Measurements from ENCODE around the gene SMYD5. TPM values are rescaled to one million over a fixed set of nuclear protein-coding genes. Genes with fewer than 3 reads are reported as not detected.

Gene SMYD5
- total RNA-seq, 1 experiment from 2014 or later: 37.4 TPM

DNA sequence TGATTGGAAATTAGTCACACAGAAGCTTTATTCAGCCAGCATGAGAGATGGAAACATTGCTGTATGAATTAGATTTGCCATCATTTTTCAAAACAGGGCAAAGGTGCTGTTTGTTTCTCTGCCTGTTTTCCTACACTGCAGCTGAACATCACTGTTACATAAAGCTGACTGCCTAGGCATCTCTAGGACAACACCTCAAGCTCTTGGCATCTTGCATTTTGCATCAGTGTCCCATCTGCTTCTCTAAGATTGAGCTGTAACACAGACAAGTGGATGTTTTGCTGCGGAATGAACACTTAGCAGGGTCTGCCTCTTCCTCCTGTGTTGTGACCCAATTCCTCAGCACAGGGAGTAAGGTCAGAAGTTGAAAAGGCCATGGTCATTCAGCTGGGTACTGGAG lies 24.9 kb downstream of the SMYD5 start (continued):
- TF ChIP-seq FOSL1 (IDR thresholded peaks at IDR 0.05; ENCODE audit: low read depth): no peak
- TF ChIP-seq YY1 (IDR thresholded peaks at IDR 0.05; ENCODE audit: extremely low read depth, insufficient replicate concordance, low read depth, low read length): no peak

DNA sequence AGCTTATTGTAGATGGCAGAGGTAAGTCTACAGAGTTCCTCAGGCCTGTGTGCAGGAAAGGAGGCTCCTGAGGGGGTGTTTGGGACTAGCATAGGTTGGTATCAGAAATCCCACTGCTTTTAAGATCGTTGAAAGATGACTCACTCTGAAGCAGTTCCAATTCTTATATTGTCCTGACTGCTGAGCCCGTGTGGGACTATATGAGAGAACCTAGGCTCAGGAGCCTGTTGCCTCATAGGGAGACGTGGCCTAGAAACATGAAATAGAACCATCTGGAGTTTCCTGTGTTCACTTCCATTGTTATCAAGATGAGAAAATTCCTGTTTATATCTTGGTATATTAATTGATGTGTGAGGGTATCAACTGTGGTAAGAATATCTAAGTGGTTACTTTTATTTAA lies 25.7 kb downstream of the SMYD5 start:
- ChIA-PET CTCF (no interaction called here), RAD21 (ENCODE audit: low non-redundant PET in 1 of 2, low total read pairs in 2 of 2, uncharacterized antibody in 2 of 2, unreplicated experiment in 2 of 2) (no interaction called here), POLR2A (no interaction called here)
- no peak for ATAC-seq
- no peak for TF ChIP-seq TCF7L2 (IDR thresholded peaks at IDR 0.05; ENCODE audit: borderline replicate concordance, extremely low read depth, insufficient read depth, insufficient read length)
- TF ChIP-seq CTCF (IDR thresholded peaks at IDR 0.05 in 2 of 3, conservative IDR thresholded peaks at IDR 0.05 in 1 of 3; ENCODE audit: borderline replicate concordance in 1 of 3, insufficient read depth in 1 of 3, low read depth in 2 of 3, low read length in 2 of 3): no peak
- no peak for TF ChIP-seq MAX (IDR thresholded peaks at IDR 0.05)
- TF ChIP-seq EZH2 (IDR thresholded peaks at IDR 0.05): no peak
- Histone ChIP-seq H3K9ac (ENCODE audit: low read length) (no peak overlapping the region), H3K9me2 (ENCODE audit: insufficient read depth) (no peaks in the 10 kb centered on the region), H2AFZ (ENCODE audit: low read depth, low read length, poor library complexity, severe bottlenecking) (no peak overlapping the region), H3K27me3 (ENCODE audit: insufficient read depth, low read length) (no peaks in the 10 kb centered on the region), H3K4me1 (ENCODE audit: control insufficient read depth in 1 of 2, insufficient read depth in 2 of 2, low read length in 2 of 2) (peaks cover 6 to 14% of the 10 kb centered on the region in 2 experiments; a peak in 3 of 4 replicates), H3K27ac (ENCODE audit: low read depth, low read length) (no peak overlapping the region), H4K20me1 (ENCODE audit: insufficient read depth) (peaks cover 44% of the 10 kb centered on the region; the same call in 1 of the 2 replicates), H3K4me3 (replicated peaks in 1 of 2; ENCODE audit: low read depth in 1 of 2, low read length in 2 of 2) (no peak overlapping the region), H3K79me2 (ENCODE audit: insufficient read depth, low read length) (peaks cover 100% of the 10 kb centered on the region), H3K4me2 (ENCODE audit: low read length) (no peak overlapping the region), H3K36me3 (ENCODE audit: control insufficient read depth in 1 of 2, insufficient read depth in 2 of 2, low read length in 2 of 2) (peaks cover 59 to 68% of the 10 kb centered on the region in 2 experiments), H3K9me3 (ENCODE audit: control insufficient read depth in 1 of 2, insufficient read depth in 1 of 2, low read depth in 1 of 2, low read length in 2 of 2) (no peaks in the 10 kb centered on the region)
- no peak for DNase-seq (ENCODE audit: low read depth, low spot score)
- intact Hi-C loops (cut with micrococcal nuclease): loop anchor here (10.0 kb wide), 1 partner anchor 1215 kb away; the partner anchor contains the start of genes INO80B and WBP1
- no TSS peak for BruUV-seq (replicated peaks)
